G401.6 (cell line): ENCODE results near the gene CEP295NL.
"Not testable (repeated sequence)": the region's sequence is repeated elsewhere in the genome, so short reads cannot be mapped to it uniquely, and the experiment has no call there.

Source experiments
- FAIRE-seq: peaks from 2 replicates; lab custom pipeline; 2012; peaks lifted over from hg19 to GRCh38; lab: Jason Lieb, UNC

CEP295NL gene, protein sequence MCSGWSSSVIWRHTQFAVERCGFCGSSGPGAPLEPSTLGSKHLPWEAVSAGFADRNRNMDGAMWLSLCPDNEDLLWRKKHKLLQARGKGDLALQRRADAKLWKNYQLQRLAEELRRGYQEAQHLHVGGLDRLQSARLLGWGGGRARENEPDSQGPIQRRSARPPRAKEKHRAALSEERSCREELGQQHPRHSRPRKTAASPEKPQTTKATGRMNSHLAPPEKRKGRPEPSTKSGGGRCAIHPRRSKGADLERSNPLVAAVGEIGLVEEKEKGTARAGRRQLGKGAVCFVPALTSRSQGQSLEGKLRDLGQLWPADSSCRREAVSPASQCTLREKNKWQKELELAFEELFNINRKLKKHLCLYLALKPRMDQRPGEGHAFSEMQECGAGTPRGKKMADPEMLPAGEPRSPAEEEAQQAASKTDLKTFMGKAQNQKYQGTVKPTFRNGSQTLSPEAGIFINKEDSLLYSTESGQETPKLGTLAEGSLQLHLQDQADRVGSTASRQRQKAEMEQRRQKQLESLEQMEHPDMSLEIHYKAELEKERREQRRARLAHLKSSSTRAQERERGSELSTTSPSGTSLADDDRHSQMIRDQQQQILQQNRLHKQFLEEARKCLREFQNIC

DNA sequence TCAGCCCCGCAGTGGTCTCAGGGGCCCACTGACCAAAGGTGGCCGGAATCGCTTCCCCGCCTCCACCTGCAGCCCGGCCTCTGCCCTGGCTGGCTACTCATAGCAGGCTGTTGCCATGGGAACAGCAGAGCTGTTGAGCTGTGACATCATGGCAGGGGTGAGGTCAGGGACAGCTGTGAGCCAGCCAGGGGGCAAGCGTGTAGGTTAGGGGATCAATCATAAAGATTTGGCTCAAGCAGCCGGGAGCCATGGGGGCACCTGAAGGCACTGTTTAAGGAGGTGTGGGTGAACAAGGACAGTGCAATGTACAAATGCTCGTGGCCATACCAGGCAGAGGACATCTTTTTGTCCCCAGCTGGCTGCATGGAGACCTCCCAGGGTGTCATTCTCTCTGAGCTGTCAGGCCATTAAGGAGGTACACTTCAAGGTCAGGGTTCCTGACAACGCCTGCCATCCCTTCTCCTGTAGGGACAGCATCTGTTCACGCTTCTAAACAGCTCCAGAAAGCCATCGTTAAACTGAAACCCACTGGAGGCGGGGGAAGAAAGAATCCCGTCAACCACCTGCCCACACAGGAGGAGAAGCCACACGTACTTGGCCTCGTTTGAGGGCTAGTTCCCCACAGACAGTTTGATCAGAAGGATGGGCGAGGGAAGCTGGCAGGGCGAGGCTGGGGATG lies at the start of gene CEP295NL:
TSS of gene CEP295NL (minus strand) at position 101 of the 679 bp plus-strand sequence. CDS start 1,373 bp downstream, outside the sequence.
- no peak for FAIRE-seq

DNA sequence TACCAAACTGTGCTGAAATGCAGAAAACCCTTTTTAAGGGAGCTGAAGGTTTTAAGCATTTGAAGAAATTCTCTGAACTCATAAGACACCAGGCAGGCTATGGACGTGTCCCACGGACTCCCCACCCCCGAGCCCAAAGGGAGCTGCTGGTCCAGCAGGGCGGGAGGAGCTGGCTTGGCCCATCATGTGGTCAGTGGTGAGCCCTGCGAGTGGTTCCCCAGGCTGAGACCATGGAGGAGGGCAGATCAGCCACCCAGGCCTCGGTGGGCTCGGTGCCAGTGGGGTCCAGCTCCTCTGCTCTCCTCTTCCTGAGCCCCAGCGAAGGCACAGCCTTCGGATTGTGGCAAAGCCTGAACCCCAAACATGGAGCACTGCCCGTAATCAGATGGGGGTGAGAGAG lies 49.7 kb upstream of the CEP295NL start:
- no peak for FAIRE-seq

GRCh38 chr17:78951967-78952551 lies 49.1 kb upstream of the CEP295NL start:
- FAIRE-seq, result no peak

- FAIRE-seq, result no peak
Measured at GRCh38 chr17:78950870-78951269, 47.9 kb upstream of the CEP295NL start.

DNA sequence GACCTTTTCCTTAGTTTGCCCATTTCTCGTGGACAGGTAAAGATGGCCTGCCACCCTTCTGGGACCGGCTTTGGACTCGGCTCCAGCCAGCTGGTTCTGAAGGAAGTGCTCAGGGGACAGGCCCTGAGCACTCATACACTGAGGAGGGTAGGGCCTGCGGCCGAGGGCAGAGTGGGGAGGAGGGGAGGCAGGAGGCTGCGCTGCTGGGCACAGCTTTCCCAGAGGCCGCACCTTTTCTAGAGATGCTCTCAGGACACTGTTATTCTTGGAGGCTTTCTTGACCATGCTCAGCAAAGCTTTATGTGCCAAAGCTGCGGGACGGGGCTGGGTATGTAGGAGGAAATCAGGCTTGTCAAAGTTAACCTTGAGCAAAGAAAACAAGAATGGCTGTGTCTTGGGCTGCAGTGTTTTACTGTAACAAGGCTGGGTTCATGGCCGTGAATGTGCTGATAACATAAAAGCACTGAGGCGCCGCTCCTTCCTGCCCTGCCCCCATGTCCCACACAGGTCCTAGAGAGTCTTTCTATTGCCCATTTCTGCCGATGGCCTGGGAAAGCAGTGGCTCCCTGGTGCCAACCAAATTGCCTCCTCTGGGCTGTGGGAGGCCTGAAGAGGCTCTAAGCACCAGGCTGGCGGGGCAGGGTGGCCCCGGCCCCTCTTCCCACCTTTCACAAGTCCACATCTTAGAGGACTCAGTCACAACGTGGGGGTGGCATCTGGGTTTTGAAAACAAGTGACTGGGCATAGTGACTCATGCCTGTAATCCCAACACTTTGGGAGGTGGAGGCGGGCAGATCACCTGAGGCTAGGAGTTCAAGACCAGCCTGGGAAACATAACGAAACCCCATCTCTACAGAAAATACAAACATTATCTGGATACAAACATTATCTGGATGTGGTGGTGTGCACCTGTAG lies 44.5 kb upstream of the CEP295NL start:
- no peak for FAIRE-seq

GRCh38 chr17:78946631-78947030 lies 43.6 kb upstream of the CEP295NL start:
- no peak for FAIRE-seq

DNA sequence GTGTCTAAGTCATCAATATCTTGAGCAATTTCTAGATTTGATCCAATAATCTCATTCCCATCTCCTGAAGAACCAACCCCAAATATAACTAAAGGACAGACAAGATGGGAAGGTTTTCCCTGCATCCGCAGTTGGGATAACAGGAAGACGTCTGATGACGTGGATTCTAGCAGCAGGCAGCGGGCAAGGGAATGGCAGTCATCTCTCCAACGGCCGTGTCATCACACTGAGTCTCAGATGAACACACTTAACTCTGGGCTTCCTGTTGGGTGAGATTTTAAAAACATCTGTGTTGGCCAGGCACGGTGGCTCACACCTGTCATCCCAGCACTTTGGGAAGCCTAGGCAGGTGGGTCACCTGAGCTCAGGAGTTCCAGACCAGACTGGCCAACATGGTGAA lies 43.1 kb upstream of the CEP295NL start:
- no peak for FAIRE-seq

DNA sequence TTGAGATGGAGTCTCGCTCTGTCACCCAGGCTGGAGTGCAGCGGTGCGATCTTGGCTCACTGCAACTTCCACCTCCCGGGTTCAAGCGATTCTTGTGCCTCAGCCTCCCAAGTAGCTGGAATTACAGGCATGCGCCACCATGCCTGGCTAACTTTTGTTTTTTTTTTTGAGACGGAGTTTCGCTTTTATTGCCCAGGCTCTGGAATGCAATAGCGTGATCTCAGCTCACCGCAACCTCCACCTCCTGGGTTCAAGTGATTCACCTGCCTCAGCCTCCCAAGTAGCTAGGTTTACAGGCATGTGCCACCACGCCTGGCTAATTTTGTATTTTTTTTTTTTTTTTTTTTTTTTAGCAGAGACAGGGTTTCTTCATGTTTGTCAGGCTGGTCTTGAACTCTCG lies 42.5 kb upstream of the CEP295NL start:
- FAIRE-seq, result not testable (repeated sequence)

DNA sequence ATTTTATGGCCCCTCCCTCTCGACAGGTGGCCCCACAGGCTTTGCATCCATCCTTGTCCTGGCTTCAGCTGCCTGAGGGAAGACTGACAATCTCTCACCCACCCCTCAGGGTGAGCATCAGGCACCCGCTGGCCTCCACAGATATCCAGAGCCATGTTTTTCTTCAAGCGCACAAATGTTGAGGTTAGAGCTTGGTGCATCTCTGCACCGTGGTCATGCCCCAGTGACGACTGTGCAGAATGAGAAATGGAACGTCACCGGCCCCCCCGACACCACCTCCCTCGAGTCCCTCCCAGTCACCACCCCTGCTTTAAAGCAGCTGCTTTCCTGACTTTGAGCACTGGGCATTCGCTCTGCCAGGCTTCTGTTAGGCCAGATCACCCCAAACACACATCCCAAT lies 42.0 kb upstream of the CEP295NL start:
- FAIRE-seq, result no peak

DNA sequence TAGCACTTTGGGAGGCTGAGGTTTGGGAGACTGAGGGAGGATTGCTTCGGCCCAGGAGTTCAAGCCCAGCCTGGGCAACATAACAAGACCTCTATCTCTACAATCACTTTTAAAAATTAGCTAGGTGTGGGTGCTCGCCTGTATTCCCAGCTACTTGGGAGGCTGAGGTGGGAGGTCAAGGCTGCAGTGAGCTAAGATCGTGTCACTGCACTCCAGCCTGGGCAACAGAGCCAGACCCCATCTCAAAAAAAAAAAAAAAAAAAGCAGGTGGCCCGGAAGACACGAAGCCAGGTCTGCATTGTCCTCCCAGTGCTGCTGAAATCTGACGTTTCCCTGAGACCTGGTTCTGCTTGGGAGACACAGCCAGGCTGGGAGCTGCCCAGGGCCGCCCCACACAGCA lies 41.0 kb upstream of the CEP295NL start:
- FAIRE-seq, result no peak

- FAIRE-seq, result no peak
Measured at GRCh38 chr17:78940708-78941107, 37.7 kb upstream of the CEP295NL start.

GRCh38 chr17:78940258-78940657 lies 37.3 kb upstream of the CEP295NL start:
- FAIRE-seq, result no peak

GRCh38 chr17:78939615-78940014 lies 36.6 kb upstream of the CEP295NL start:
- no peak for FAIRE-seq

DNA sequence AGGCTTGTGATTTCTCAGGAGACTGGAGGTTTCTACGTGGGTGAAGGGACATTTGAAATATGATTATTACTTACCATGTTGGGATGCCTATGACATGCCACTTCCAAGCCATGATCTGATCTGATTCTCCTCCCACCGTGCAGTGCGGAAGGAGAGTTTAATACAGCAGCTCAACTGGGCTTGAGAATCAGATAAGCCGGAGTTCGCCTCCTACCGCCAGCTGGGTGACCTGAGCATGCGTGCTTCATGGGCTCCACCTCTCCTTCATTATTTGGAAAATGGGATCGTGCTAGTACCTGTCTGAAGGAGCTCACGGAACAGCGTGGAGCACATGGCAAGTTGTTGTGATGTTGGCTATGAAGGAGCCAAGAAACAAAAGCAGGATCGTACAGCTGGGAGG lies 34.6 kb upstream of the CEP295NL start:
- FAIRE-seq, result no peak

DNA sequence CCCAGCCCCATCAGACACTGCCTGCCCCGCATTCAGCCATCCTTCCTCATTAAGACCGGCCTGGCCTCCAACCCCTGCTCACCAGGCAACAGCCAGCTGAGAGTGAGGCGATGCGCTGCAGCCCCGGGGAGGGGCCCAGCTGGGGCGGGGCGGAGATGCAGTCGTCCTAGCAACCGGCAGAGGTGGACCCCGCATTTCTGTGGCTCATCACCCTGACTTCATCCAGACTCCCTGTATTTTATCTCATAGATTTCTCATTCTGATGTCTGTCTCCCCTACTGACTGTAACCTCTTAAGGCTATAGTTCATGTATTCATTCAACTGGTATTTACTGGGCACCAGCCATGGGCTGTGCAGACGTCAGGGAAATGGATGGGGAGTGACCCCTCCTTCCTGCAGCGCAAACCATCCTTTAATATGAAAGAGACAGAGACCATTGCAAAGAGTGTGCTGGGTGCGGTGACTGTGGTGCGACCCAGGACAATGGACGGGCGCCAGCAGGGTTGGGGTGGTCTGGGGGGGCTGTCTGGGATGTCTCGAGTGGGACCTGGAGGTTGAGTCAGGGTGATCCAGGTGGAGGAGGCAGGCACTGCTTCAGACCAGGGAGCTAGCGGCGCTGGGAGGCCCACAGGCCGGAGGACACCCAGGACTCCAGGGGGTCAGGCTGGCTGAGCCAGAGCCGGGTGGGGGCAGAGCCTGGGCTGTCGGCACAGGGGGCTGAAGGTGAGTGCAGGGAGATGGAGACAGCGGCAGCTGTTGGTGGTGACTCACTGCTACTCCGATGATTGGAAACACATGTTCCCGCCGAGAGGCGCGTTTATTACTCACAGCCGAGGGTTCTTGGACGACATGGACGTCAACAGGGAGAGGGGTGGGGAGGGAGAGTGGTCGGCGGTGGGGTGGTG lies 32.7 kb upstream of the CEP295NL start:
- FAIRE-seq, result no peak

DNA sequence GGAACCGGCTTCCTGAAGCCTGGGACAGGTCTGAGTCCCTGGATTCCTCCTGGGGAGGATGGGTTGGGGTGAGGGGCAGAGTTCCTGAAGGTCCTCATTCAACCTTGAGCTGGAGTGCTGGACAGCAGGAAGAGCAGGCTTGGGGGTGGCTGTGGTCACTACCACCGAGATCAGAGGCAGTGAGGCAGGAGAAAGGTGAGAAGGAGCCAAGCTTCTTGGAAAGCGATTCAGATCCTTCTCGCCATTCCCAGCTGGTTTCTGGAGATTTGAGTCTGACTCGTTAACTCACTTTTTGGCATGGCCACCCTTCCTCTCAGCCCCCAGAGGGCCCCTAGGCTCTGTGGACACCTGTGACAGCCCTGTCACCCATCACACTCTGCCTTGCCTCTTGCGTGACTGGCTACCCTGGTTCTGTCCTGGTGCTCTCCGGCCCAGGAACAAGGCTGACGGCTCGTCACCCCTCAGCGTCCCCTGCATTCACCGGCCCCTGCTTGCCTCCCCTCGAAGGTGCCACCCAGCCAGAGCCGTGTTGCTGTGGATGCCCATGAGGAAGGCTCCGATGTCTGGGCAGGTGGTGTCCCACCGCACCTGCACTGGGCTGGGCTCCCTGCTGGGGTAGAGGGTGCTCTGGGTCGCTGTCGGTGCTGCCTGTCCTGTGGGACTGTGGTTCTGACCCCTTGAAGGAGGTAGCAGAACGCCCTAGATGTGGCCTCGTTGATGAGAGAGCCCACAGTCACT lies 31.8 kb upstream of the CEP295NL start:
- no peak for FAIRE-seq

GRCh38 chr17:78933959-78934568 lies 31.1 kb upstream of the CEP295NL start:
- FAIRE-seq, result peak; percentile 95

DNA sequence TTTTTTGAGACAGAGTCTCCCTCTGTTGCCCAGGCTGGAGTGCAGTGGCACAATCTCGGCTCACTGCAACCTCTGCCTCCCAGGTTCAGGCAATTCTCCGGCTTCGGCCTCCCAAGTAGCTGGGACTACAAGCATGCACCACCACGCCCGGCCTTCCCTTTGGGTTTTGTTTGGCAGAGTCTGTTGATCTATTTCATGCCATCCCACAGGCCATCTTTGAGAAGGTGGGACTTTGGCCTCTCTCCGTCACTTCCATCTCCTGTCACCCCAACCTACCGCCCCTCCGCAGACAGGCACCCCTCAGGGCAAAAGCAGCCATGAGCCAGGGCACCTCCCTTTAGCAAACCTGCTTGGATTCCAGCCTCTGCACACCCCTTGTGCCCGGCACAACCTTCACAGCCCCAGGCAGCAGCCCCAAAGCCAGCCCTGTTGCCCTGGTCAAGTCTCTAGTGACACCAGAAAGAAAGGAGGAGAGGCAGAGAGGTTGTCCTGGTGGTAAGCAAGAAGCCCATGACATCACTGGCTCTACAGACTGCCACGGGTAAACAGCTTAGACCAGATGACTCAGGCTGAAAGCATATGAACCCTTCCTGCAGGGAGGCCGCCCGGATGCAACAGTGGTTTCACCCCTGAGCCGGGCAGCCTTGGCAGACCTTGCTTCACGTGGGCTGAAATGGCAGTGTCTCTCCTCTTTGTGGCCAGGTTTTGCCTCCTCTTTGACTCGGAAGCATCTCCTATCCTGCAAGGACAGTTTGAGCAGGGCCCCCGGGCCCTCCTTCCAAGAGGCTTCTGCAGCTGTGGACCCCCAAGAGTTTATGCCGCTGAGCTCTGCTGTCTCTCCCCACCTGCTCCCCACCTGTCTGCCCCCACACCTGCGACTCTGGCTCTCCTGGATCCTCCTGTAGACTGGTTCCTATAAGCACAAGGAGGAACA lies 30.3 kb upstream of the CEP295NL start:
- peak; percentile 90 for FAIRE-seq
